Measurements from ENCODE around the gene SAC3D1.

DNA sequence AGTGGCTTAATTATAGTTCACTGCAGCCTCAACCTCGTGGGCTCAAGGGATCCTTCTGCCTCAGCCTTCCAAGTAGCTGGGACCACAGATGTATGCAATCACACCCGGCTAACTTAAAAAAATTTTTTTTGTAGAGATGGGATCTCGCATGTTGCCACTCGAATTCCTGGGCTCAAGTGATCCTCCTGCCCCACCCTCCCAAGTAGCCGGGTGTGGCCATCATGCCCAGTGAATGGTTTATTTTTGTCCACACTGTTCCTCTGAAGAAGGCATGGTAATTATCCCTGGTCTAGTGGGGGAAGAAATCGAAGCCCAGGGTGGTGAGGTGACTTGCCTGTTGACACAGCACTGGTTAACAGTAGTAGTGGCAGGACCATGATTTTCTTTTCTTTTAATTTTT lies 1.9 kb downstream of the SAC3D1 start:
- TF ChIP-seq POLR2A (IDR thresholded peaks at IDR 0.05) = no peak
- TF ChIP-seq, protein P1, sequence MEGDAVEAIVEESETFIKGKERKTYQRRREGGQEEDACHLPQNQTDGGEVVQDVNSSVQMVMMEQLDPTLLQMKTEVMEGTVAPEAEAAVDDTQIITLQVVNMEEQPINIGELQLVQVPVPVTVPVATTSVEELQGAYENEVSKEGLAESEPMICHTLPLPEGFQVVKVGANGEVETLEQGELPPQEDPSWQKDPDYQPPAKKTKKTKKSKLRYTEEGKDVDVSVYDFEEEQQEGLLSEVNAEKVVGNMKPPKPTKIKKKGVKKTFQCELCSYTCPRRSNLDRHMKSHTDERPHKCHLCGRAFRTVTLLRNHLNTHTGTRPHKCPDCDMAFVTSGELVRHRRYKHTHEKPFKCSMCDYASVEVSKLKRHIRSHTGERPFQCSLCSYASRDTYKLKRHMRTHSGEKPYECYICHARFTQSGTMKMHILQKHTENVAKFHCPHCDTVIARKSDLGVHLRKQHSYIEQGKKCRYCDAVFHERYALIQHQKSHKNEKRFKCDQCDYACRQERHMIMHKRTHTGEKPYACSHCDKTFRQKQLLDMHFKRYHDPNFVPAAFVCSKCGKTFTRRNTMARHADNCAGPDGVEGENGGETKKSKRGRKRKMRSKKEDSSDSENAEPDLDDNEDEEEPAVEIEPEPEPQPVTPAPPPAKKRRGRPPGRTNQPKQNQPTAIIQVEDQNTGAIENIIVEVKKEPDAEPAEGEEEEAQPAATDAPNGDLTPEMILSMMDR (IDR thresholded peaks at IDR 0.05) = no peak

Data from Peyer's patch (tissue), 4 donors.